ENCODE measurements around the gene XPR1.
A peak's percentile ranks its signal among the peaks of the same experiment; 100 is the strongest.
"Not testable (repeated sequence)": the region's sequence is repeated elsewhere in the genome, so short reads cannot be mapped to it uniquely, and the experiment has no call there.

XPR1 gene

DNA sequence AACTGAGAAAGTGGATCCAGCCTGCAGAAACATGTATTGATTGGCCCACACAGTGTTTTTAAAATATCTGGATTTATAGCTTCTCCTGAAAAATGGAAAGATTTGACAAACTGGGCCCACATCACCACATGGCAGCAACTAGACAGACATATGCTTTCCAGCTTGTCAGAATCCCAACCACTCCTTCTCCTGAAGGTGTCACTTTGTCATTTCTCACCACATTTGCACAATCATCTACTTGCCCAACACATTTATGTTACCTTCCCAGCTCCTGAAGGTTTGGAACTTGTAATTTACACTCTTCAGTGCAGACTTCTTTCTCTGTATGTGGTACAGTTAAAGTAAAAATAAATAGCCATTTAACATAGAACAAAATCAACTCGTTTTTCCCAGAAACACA, 154.8 kb downstream of the XPR1 start:
- no peak for DNase-seq

DNA sequence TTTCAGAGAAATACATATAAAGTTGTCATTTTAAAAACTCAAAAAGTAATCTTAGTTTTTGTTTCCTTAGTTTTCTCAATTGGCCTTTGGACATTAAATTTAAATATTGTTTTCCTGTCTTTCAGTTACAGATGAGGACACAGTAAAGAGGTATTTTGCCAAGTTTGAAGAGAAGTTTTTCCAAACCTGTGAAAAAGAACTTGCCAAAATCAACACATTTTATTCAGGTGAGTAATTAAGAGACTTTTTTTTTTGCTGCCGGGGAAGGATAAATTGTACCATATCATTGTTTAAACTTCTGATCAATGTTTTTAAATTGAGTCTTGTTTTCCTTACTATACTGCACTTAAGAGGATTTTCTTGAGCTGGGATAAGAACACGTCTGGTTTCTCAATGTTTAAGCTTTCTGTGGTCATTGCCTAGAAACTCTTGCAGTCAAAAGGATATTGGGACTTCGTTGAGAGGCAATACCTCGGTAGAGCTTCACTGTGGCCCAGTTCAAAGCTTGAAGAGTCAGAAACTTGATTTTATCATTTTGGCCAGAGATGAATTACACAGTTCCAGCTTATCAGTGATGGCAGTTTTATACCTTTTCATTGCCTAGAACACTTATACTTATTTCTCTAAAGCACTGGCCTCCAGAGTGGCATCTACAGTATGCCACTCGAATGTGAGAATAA, 155.9 kb downstream of the XPR1 start:
- no peak for DNase-seq

GRCh38 chr1:180789460-180789859, 157.6 kb downstream of the XPR1 start:
- DNase-seq, result no peak

GRCh38 chr1:180791152-180791551, 159.3 kb downstream of the XPR1 start:
- DNase-seq, result not testable (repeated sequence)

DNA sequence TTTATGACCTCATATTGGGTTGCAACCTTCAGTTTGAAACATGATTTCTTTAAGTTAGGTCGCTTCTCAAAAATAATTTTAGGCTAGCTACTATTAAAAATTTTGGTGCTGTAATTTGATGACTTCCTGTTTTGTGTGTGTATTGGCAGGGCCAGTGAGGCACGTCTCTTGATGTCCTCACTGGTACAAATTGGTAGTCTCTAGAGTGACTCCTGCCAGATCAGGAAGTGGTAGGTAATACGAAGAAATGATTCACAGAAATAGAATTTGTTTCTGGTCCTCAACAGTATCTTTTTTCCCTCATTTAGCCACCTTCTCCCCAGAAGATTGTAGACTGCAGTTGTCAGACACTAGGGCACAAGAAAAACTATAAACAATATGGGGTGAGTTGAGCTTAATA, 160.0 kb downstream of the XPR1 start:
- DNase-seq, result no peak

GRCh38 chr1:180793451-180793850, 161.6 kb downstream of the XPR1 start:
- DNase-seq, result no peak

DNA sequence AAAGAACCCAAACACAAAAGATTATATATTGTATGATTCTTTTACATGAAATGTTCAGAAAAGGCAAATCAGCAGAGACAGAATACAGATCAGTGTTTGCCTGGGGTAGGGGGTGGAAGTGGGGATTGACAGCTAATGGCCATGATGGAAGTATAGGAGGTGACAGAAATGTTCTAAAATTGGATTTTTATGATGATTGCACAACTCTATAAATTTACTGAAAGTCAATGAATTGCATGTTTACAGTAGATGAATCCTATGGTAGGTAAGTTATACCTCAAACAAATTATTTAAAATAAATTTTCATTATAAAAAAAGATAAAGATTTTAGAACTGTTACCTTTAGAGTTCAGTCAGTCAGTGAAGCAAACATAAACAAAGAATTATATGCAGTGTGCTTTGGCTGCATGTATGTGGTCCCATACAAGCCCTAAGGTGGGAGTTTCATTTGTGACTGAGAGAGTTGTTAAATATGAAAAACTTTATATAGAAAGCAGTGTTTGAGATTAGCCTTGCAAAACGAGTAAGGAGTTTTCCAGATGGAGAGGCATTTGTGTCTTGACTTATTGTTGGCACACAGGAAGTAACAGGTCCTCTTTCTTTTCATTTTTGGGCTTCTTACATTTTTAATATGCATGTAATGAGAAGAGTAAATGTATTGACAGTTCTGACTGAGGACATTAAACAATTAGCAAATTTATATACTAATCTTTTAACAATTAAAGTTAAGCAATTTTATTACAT, 165.2 kb downstream of the XPR1 start:
- no peak for DNase-seq

GRCh38 chr1:180800945-180801344, 169.1 kb downstream of the XPR1 start:
- peak; percentile 78 to 95 for DNase-seq

DNA sequence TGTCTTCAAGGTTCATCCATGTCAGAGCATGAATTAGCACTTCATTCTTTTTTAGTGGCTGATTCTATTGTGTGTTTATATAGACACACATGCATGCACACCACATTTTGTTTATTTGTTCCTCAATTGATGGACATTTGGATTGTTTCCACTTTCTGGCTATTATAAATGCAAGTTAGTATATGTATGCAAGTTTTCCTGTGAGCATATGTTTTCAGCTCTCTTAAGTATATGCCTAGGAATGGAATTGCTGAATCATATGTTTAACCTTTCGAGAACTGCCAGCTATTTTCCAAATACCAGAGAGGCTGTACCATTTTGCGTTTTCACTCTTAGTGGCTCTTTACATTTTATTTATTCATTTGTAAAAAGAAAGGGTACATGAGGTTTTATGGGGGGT, 171.0 kb downstream of the XPR1 start:
- no peak for DNase-seq

GRCh38 chr1:180805316-180805715, 173.5 kb downstream of the XPR1 start:
- DNase-seq, result no peak

DNA sequence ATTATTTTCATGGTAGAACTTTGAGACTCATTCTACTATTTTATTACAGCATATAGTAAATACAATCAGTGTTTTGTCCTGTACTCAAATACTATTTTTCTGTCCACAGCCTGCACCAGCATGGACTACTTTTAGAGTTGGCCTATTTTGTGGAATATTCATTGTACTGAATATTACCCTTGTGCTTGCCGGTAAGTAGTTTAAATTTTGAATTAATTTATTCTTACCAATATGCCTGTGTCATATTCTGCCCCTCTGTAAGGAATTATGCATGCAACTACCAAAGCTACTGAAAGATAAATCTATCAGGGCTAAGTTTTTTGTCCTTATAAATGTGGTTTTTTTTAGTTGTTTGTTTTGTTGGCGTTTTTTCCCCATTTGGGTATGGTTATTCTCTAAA, 179.5 kb downstream of the XPR1 start:
- no peak for DNase-seq

- no peak for DNase-seq
Observed at GRCh38 chr1:180811886-180812285, 180.1 kb downstream of the XPR1 start.

- no peak for DNase-seq
Observed at GRCh38 chr1:180814258-180814657, 182.4 kb downstream of the XPR1 start.

GRCh38 chr1:180815188-180815587, 183.4 kb downstream of the XPR1 start:
- no peak for DNase-seq

- DNase-seq, result no peak
Observed at GRCh38 chr1:180816132-180816531, 184.3 kb downstream of the XPR1 start.

DNA sequence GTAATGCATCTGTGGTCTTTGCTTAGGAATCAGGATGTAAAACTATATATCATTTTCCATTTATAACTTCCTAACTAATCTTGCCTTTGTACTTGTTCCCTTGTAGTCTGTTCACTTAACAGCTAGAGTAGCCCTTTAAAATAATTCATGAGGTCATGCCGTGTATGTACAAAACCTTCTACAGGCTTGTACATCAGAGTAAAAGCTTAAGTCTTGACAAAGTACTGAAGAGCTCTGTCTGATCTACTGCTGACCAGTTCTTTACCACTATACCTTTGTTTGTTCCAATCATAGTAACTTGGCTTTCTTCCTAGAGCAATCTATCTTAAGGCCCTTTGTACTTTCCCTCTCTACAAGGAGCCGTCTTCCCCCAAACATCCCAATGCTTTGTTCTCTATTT, 190.1 kb downstream of the XPR1 start:
- DNase-seq, result no peak

DNA sequence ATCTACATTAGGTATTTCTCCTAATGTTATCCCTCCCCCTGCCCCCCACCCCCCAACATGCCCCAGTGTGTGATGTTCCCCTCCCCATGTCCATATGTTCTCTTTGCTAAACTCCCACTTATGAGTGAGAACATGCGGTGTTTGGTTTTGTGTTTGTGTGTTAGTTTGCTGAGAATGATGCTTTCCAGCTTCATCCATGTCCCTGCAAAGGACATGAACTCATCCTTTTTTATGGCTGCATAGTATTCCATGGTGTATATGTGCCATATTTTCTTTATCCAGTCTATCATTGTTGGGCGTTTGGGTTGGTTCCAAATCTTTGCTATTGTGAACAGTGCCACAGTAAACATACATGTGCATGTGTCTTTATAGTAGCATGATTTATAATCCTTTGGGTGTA, 199.7 kb downstream of the XPR1 start:
- not testable (repeated sequence) for DNase-seq

- not testable (repeated sequence) for DNase-seq
Observed at GRCh38 chr1:180833180-180833579, 201.4 kb downstream of the XPR1 start.

DNA sequence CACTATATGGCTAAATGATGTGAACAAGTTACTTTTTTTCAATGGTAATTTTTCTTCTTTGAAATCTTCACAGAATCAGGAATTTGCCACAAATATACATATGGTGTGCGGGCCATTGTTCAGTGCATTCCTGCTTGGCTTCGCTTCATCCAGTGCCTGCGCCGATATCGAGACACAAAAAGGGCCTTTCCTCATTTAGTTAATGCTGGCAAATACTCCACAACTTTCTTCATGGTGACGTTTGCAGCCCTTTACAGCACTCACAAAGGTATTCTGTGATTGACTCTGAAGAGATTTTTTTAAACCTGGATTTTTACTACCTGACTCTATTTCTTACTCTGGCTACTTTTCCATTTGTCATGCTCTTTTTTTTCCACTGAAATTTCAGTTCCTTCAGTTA, 204.6 kb downstream of the XPR1 start:
- no peak for DNase-seq

- DNase-seq, result no peak
Observed at GRCh38 chr1:180837020-180837419, 205.2 kb downstream of the XPR1 start.

GRCh38 chr1:180838535-180838934, 206.7 kb downstream of the XPR1 start:
- no peak for DNase-seq

DNA sequence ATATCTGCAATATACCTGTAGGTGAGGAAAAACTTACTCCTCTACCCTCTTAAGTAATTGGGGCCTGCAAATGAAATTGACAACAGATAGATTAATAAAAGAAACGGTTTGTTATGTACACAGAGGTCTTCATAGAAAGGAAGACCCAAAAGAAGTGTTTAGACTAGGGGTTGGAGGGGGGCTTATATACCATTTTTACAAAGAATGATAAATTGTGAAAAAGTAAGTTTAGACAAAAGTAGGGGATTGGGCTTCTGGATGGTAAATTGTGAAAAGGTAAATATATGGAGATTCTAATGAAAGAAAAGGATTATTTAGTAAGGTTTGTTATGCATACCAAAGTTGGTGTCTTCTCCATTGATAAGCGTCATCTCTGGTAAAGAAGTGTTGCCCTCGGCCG, 207.7 kb downstream of the XPR1 start:
- DNase-seq, result no peak

- DNase-seq, result no peak
Observed at GRCh38 chr1:180841415-180841814, 209.6 kb downstream of the XPR1 start.

GRCh38 chr1:180842052-180842451, 210.2 kb downstream of the XPR1 start:
- DNase-seq, result no peak
